Neuron (in vitro differentiated cells): Measurements from ENCODE around the gene TUBGCP5.
A peak's percentile ranks its signal among the peaks of the same experiment; 100 is the strongest.
"Not testable (repeated sequence)": the region's sequence is repeated elsewhere in the genome, so short reads cannot be mapped to it uniquely, and the experiment has no call there.

Experiments used
- H2AFZ ChIP-seq: one replicate; pipeline ENCODE4 v1.6.1; 2013; ENCODE audit warnings: low read depth, mild to moderate bottlenecking, inconsistent platforms, low read length, moderate library complexity
- H3K27me3 ChIP-seq: one replicate; pipeline ENCODE4 v1.6.1; 2013; ENCODE audit warnings: low read length; ENCODE audit not compliant: insufficient read depth
- H3K36me3 ChIP-seq: one replicate; pipeline ENCODE4 v1.6.1; 2013; ENCODE audit warnings: low read length; ENCODE audit not compliant: insufficient read depth
- H3K4me1 ChIP-seq: one replicate; pipeline ENCODE4 v1.6.1; 2013; ENCODE audit warnings: low read length; ENCODE audit not compliant: insufficient read depth
- H3K4me3 ChIP-seq: 2 replicates; pipeline ENCODE4 v1.5.1; 2013; ENCODE audit warnings: mild to moderate bottlenecking, low read length, moderate library complexity
- H3K9me3 ChIP-seq: one replicate; pipeline ENCODE4 v1.6.1; 2013; ENCODE audit warnings: low read length

The TUBGCP5 gene

GRCh38 chr15:23039143-23039916 is at the start of gene TUBGCP5:
Gene TUBGCP5 (minus strand): TSS chr15:23039569. CDS start chr15:23039543, 26 bp downstream.
- H3K4me3 ChIP-seq, result peak within 1 kb of the TSS; percentile 76
- H3K9me3 ChIP-seq, result peaks cover 2% of the 10 kb centered on the region
- H3K36me3 ChIP-seq, result peaks cover 16% of the 10 kb centered on the region

GRCh38 chr15:23083115-23083514 is 43.7 kb upstream of the TUBGCP5 start:
- no peak overlapping the region for H3K4me3 ChIP-seq
- peaks cover 5% of the 10 kb centered on the region for H3K27me3 ChIP-seq
- no peaks in the 10 kb centered on the region for H3K9me3 ChIP-seq
- H2AFZ ChIP-seq, result no peak overlapping the region
- H3K4me1 ChIP-seq, result peaks cover 5% of the 10 kb centered on the region
- H3K36me3 ChIP-seq, result no peaks in the 10 kb centered on the region

More at GRCh38 chr15:23039143-23039916, at the start of gene TUBGCP5:
- Histone ChIP-seq H3K27me3 (no peaks in the 10 kb centered on the region), H2AFZ (peak within 1 kb of the TSS; percentile 79), H3K4me1 (peaks cover 8% of the 10 kb centered on the region)

- H3K9me3 ChIP-seq, H3K4me1 ChIP-seq, H3K27me3 ChIP-seq, H3K36me3 ChIP-seq, H2AFZ ChIP-seq, H3K4me3 ChIP-seq: not testable (repeated sequence)
These were observed 42.8 kb upstream of the TUBGCP5 start for GRCh38 chr15:23081996-23082737.

- Histone ChIP-seq H3K4me3 (no peak overlapping the region), H3K36me3 (no peaks in the 10 kb centered on the region), H2AFZ (no peak overlapping the region), H3K9me3 (no peaks in the 10 kb centered on the region), H3K27me3 (peaks cover 5% of the 10 kb centered on the region), H3K4me1 (no peaks in the 10 kb centered on the region)
These were observed 41.9 kb upstream of the TUBGCP5 start for GRCh38 chr15:23081271-23081670.

GRCh38 chr15:23079766-23080165 is 40.4 kb upstream of the TUBGCP5 start:
- H2AFZ ChIP-seq, result no peak overlapping the region
- H3K4me1 ChIP-seq, result no peaks in the 10 kb centered on the region
- H3K36me3 ChIP-seq, result no peaks in the 10 kb centered on the region
- H3K27me3 ChIP-seq, result peaks cover 3% of the 10 kb centered on the region
- no peaks in the 10 kb centered on the region for H3K9me3 ChIP-seq
- H3K4me3 ChIP-seq, result no peak overlapping the region

- no peak overlapping the region for H2AFZ ChIP-seq
- no peaks in the 10 kb centered on the region for H3K9me3 ChIP-seq
- no peak overlapping the region for H3K4me3 ChIP-seq
These were observed 36.6 kb upstream of the TUBGCP5 start for GRCh38 chr15:23075927-23076326.

GRCh38 chr15:23074684-23075083 is 35.3 kb upstream of the TUBGCP5 start:
- Histone ChIP-seq H3K9me3 (no peaks in the 10 kb centered on the region), H2AFZ (no peak overlapping the region), H3K27me3 (peaks cover 16% of the 10 kb centered on the region), H3K36me3 (no peaks in the 10 kb centered on the region), H3K4me1 (no peaks in the 10 kb centered on the region), H3K4me3 (no peak overlapping the region)

More at GRCh38 chr15:23075927-23076326, 36.6 kb upstream of the TUBGCP5 start:
- H3K4me1 ChIP-seq, result no peaks in the 10 kb centered on the region
- no peaks in the 10 kb centered on the region for H3K36me3 ChIP-seq
- peaks cover 16% of the 10 kb centered on the region for H3K27me3 ChIP-seq

GRCh38 chr15:23073890-23074646 is 34.7 kb upstream of the TUBGCP5 start:
- Histone ChIP-seq H3K36me3 (no peaks in the 10 kb centered on the region), H3K4me1 (no peaks in the 10 kb centered on the region), H3K27me3 (peaks cover 16% of the 10 kb centered on the region), H3K4me3 (no peak overlapping the region), H3K9me3 (no peaks in the 10 kb centered on the region), H2AFZ (no peak overlapping the region)

- H2AFZ ChIP-seq, result no peak overlapping the region
- peaks cover 16% of the 10 kb centered on the region for H3K27me3 ChIP-seq
- no peaks in the 10 kb centered on the region for H3K9me3 ChIP-seq
- no peak overlapping the region for H3K4me3 ChIP-seq
- no peaks in the 10 kb centered on the region for H3K36me3 ChIP-seq
- H3K4me1 ChIP-seq, result no peaks in the 10 kb centered on the region
These were observed 33.3 kb upstream of the TUBGCP5 start for GRCh38 chr15:23072633-23073032.

GRCh38 chr15:23069496-23070166 is 30.3 kb upstream of the TUBGCP5 start:
- Histone ChIP-seq H3K4me1 (no peaks in the 10 kb centered on the region), H2AFZ (no peak overlapping the region)

GRCh38 chr15:23067416-23067815 is 28.0 kb upstream of the TUBGCP5 start:
- H3K9me3 ChIP-seq, result no peaks in the 10 kb centered on the region
- H2AFZ ChIP-seq, result no peak overlapping the region
- H3K4me3 ChIP-seq, result no peak overlapping the region
- H3K36me3 ChIP-seq, result no peaks in the 10 kb centered on the region
- no peaks in the 10 kb centered on the region for H3K4me1 ChIP-seq
- H3K27me3 ChIP-seq, result no peaks in the 10 kb centered on the region

More at GRCh38 chr15:23069496-23070166, 30.3 kb upstream of the TUBGCP5 start:
- H3K27me3 ChIP-seq, result peaks cover 12% of the 10 kb centered on the region
- H3K9me3 ChIP-seq, result no peaks in the 10 kb centered on the region
- H3K36me3 ChIP-seq, result no peaks in the 10 kb centered on the region
- H3K4me3 ChIP-seq, result no peak overlapping the region

- no peaks in the 10 kb centered on the region for H3K4me1 ChIP-seq
- no peaks in the 10 kb centered on the region for H3K27me3 ChIP-seq
- no peak overlapping the region for H2AFZ ChIP-seq
- no peaks in the 10 kb centered on the region for H3K9me3 ChIP-seq
- H3K36me3 ChIP-seq, result no peaks in the 10 kb centered on the region
- no peak overlapping the region for H3K4me3 ChIP-seq
These were observed 26.5 kb upstream of the TUBGCP5 start for GRCh38 chr15:23065836-23066235.
